Endothelial cell of umbilical vein (primary cell): ENCODE data around the gene PRCC. TPM values are rescaled to one million over a fixed set of nuclear protein-coding genes. Genes with fewer than 3 reads are reported as not detected.

Source experiments
- BruUV-seq: library from RNA; stranded (reverse); fragments of 400-500 nt; replicated peaks from 2 replicates; lab custom pipeline; 2021; lab: Mats Ljungman, UMichigan
- CTCF ChIA-PET: fragments of 300-600, 350-600 bp; sonication (Branson Sonifier 250); formaldehyde crosslinking; loops from one replicate; lab custom pipeline; 2021; ENCODE audit warnings: antibody characterized with exemption, inconsistent platforms; lab: Charles Lee
- POLR2A ChIA-PET: fragments of 300-600, 350-600 bp; sonication (Branson Sonifier 250); formaldehyde crosslinking; loops from one replicate; lab custom pipeline; 2021; ENCODE audit warnings: antibody characterized with exemption, inconsistent platforms; lab: Charles Lee
- DNase-seq: peaks from one replicate; pipeline ENCODE4 v3.0.0-alpha.2; 2011; ENCODE audit warnings: low read depth, low spot score
- FAIRE-seq: peaks from 2 replicates; lab custom pipeline; 2011; peaks lifted over from hg19 to GRCh38; lab: Jason Lieb, UNC
- H2AFZ ChIP-seq: 2 replicates; pipeline ENCODE4 v1.6.0; 2012; ENCODE audit warnings: low read depth, low read length, control low read depth, inconsistent platforms
- H3K27ac ChIP-seq: 2 replicates; pipeline ENCODE4 v1.5.1; 2011; ENCODE audit warnings: low read depth, mild to moderate bottlenecking, control low read depth, low read length, moderate library complexity; ENCODE audit not compliant: insufficient read depth
- H3K27me3 ChIP-seq, 2 experiments: 2 replicates each; pipeline versions ENCODE4 v1.6.0 to v1.6.1; 2011; ENCODE audit warnings: low read length in 2 of 2, mixed read lengths in 1 of 2; ENCODE audit not compliant: control insufficient read depth in 2 of 2, insufficient read depth in 2 of 2
- H3K36me3 ChIP-seq, 2 experiments: 2 replicates in 1 of 2; 3 replicates in 1 of 2; pipeline ENCODE4 v1.5.1; 2011; ENCODE audit warnings: low read length in 2 of 2, mild to moderate bottlenecking in 1 of 2, moderate library complexity in 1 of 2; ENCODE audit not compliant: control insufficient read depth in 2 of 2, insufficient read depth in 2 of 2; ENCODE audit errors: extremely low read depth in 1 of 2
- H3K4me1 ChIP-seq: 3 replicates; pipeline ENCODE4 v1.5.1; 2011; ENCODE audit warnings: mild to moderate bottlenecking, low read length; ENCODE audit not compliant: control insufficient read depth, insufficient read depth; ENCODE audit errors: extremely low read depth
- H3K4me2 ChIP-seq: 2 replicates; pipeline ENCODE4 v1.6.1; 2011; ENCODE audit warnings: low read length, control low read depth, mixed read lengths; ENCODE audit not compliant: insufficient read depth
- H3K4me3 ChIP-seq, 3 experiments: fragments of 200-600 bp in 1 of 3; sonication (generic), shearing (Covaris generic) in 1 of 3; replicated peaks in 1 of 3; 2 replicates each; pipeline ENCODE4 v1.5.1; 2011 to 2016; ENCODE audit warnings: control low read depth in 3 of 3, low read length in 3 of 3, mild to moderate bottlenecking in 2 of 3, inconsistent platforms in 1 of 3, low read depth in 1 of 3, moderate library complexity in 1 of 3; ENCODE audit not compliant: insufficient read depth in 1 of 3
- H3K79me2 ChIP-seq: 2 replicates; pipeline ENCODE4 v1.6.0; 2012; ENCODE audit warnings: low read length, inconsistent platforms; ENCODE audit not compliant: control insufficient read depth, insufficient read depth
- H3K9ac ChIP-seq: replicated peaks from 2 replicates; pipeline ENCODE3; 2011; ENCODE audit warnings: low read length, control low read depth; ENCODE audit not compliant: insufficient read depth; ENCODE audit errors: extremely low read depth
- H3K9me1 ChIP-seq: replicated peaks from 3 replicates; pipeline ENCODE4 v1.6.0; 2011; ENCODE audit warnings: mild to moderate bottlenecking, low read length; ENCODE audit not compliant: control insufficient read depth, insufficient read depth; ENCODE audit errors: extremely low read depth
- H3K9me3 ChIP-seq: replicated peaks from 2 replicates; pipeline ENCODE4 v1.5.1; 2012; ENCODE audit warnings: low read length, inconsistent platforms; ENCODE audit not compliant: control insufficient read depth, insufficient read depth
- H4K20me1 ChIP-seq: replicated peaks from 2 replicates; pipeline ENCODE3; 2011; ENCODE audit warnings: mild to moderate bottlenecking, low read length; ENCODE audit not compliant: control insufficient read depth, insufficient read depth; ENCODE audit errors: extremely low read depth
- EZH2 ChIP-seq: IDR thresholded peaks from 2 replicates; pipeline ENCODE4 v1.6.1; 2012; ENCODE audit warnings: borderline replicate concordance, low read depth, mild to moderate bottlenecking, moderate library complexity, low read length, inconsistent platforms; ENCODE audit not compliant: severe bottlenecking
- FOS ChIP-seq: IDR thresholded peaks from 2 replicates; pipeline ENCODE4 v1.6.1; 2011; ENCODE audit warnings: mild to moderate bottlenecking, low read length, moderate library complexity, borderline replicate concordance; ENCODE audit not compliant: insufficient read depth
- GATA2 ChIP-seq: IDR thresholded peaks from 2 replicates; pipeline ENCODE4 v1.7.0; 2011; ENCODE audit warnings: low read depth, mild to moderate bottlenecking, moderate library complexity, mixed read lengths, low read length; ENCODE audit not compliant: insufficient read length, insufficient read depth
- MYC ChIP-seq: IDR thresholded peaks from one replicate; pipeline ENCODE4 v1.6.1; 2011; ENCODE audit warnings: mild to moderate bottlenecking, low read depth, low read length
- dilution Hi-C: fragments of 300-500 bp; cut with MboI; formaldehyde crosslinking; loops from one replicate; pipeline ENCODE4 v1.15.0; 2019; ENCODE audit warnings: low sequenced_read_pairs; ENCODE audit not compliant: extremely low pct_ligation_motif_present
- intact Hi-C: fragments of 100-400 bp; cut with micrococcal nuclease; formaldehyde crosslinking; loops from one replicate; pipeline ENCODE4 v1.10.0; 2022
- polyA plus RNA-seq, 4 experiments: library from polyadenylated mRNA; depleted of rRNA in 3 of 4; stranded (reverse) in 3 of 4; unstranded in 1 of 4; fragments of >200 nt; gene quantifications; 2 replicates each; pipeline versions ENCODE4 v1.2.1 to v1.2.3, GENCODE V29; 2011 to 2012; ENCODE audit warnings: missing spikeins in 1 of 4
- total RNA-seq: library from RNA; stranded (reverse); gene quantifications from 2 replicates; pipeline ENCODE4 v1.2.3, GENCODE V29; 2021

Gene PRCC
- total and polyA plus RNA-seq, 2 donors (not counting 3 experiments of a cell fraction or from before 2014, with no cell fraction given) = 71.5 to 77.4 TPM

GRCh38 chr1:156812293-156812990, 45.1 kb downstream of the PRCC start:
- Histone ChIP-seq H3K36me3 (no peaks in the 10 kb centered on the region), H3K27me3 (no peaks in the 10 kb centered on the region), H3K79me2 (no peaks in the 10 kb centered on the region), H3K4me3 (no peak overlapping the region), H3K27ac (no peak overlapping the region), H3K9ac (no peak overlapping the region), H3K4me2 (no peak overlapping the region), H3K4me1 (peaks cover 33% of the 10 kb centered on the region), H2AFZ (no peak overlapping the region), H4K20me1 (no peaks in the 10 kb centered on the region), H3K9me1 (no peaks in the 10 kb centered on the region), H3K9me3 (no peaks in the 10 kb centered on the region)
- no TSS peak for BruUV-seq
- DNase-seq (no peak), FAIRE-seq (no peak)
- intact Hi-C loops = no loop called here
- ChIA-PET CTCF (interaction anchor here (0.7 to 1.8 kb wide), 2 partner anchors 47 to 122 kb away, joined by 3 to 6 read pairs; partner anchors contain the start of gene NTRK1), POLR2A (no interaction called here)
- dilution Hi-C loops = no loop called here
- TF ChIP-seq FOS (no peak), MYC (no peak), GATA2 (no peak)

DNA sequence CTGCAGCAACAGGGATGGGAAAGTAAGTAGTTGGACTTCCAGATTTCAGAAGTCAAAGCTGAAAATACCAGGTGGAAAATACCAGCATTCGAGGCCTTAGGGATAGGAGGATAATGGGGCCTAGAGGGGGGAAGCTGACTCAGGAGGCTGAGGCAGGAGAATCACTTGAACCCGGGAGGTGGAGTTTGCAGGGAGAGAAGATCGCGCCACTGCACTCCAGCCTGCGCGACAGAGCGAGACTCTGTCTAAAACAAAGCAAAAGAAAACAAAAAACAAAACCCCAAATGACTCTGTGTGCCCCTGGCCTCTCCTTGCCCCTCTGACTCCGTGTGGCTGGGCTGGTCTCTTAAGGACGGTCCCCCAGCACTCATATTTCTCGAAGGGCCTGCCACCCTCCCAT, 46.0 kb downstream of the PRCC start:
- Histone ChIP-seq H3K27ac (no peak overlapping the region), H3K9me3 (no peaks in the 10 kb centered on the region), H3K9me1 (no peaks in the 10 kb centered on the region), H2AFZ (peak overlapping the region; percentile 78), H3K9ac (no peak overlapping the region), H3K4me1 (peaks cover 33% of the 10 kb centered on the region), H4K20me1 (no peaks in the 10 kb centered on the region), H3K4me3 (peak overlapping the region in 1 of 3 experiments; percentile 24), H3K27me3 (no peaks in the 10 kb centered on the region), H3K4me2 (peak overlapping the region; percentile 41), H3K79me2 (no peaks in the 10 kb centered on the region), H3K36me3 (no peaks in the 10 kb centered on the region)
- ChIA-PET CTCF (interaction anchor here (0.9 to 5.0 kb wide), 12 partner anchors 11 to 115 kb away, joined by 4 to 67 read pairs (median 5); partner anchors contain the start of genes INSRR and NTRK1), POLR2A (no interaction called here)
- dilution Hi-C loops = no loop called here
- no TSS peak for BruUV-seq
- TF ChIP-seq EZH2 = no peak
- TF ChIP-seq GATA2 = no peak
- DNase-seq = no peak
- FAIRE-seq = peak; percentile 50
- intact Hi-C loops = no loop called here
